ENCODE results near the gene EPSTI1.

The EPSTI1 gene

GRCh38 chr13:43006893-43007631, 15.0 kb upstream of the EPSTI1 start:
- TF ChIP-seq SNAI2 (CRISPR knock-in tag; IDR thresholded peaks at IDR 0.05) = no peak
- TF ChIP-seq ISL1 (CRISPR knock-in tag; IDR thresholded peaks at IDR 0.05) = peak; percentile 24; the same call in 1 of the 2 replicates
- peak; percentile 64 for ATAC-seq

DNA sequence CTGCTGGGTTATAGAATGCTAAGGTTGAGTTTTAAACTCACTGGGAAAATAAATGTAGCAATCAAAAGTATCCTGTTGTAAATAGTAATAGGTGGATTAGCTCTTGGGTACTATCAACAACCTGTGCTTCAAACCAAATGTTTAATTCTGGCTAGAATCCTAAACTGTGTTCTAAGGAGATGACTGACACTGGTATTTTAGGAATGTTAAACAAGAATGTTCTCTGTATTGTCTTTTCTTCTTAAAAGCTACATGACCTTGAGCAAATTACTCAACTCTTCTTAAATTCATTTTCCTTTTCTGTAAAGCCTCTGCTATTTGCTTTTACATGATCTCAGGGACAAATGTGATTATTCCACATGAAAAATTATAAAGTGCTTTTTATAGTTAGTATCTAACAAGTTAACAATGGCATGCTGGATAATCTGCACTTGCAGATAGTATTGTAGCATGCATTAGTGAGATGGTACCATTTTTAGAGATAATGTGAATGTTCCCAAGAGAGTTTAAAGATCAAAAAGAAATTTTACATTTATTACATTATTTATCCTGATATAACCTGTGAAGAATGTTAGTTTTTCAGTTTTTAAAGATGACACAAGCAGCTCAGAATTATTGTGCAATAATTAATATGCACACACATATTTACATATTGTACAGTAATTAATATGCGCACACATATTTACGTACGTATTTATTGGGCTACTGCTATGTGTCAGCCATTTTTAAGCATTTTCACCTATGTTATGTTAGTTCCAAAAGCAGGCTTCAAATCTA, 13.6 kb upstream of the EPSTI1 start:
- TF ChIP-seq ZFP30 (CRISPR knock-in tag; IDR thresholded peaks at IDR 0.05) (peak; percentile 70), CSDC2 (CRISPR knock-in tag; IDR thresholded peaks at IDR 0.05) (no peak), GLIS3 (CRISPR knock-in tag; IDR thresholded peaks at IDR 0.05) (no peak), ESRRG (CRISPR knock-in tag; IDR thresholded peaks at IDR 0.05) (no peak; the same call in 1 of the 2 replicates), RARB (CRISPR knock-in tag; IDR thresholded peaks at IDR 0.05) (no peak), ZFP3 (CRISPR knock-in tag; IDR thresholded peaks at IDR 0.05) (0 out of 2 replicates have a peak, but pooled peaks have one; percentile 56), ZNF565 (CRISPR knock-in tag; conservative IDR thresholded peaks at IDR 0.05; ENCODE audit: low read depth) (no peak), SNAI2 (CRISPR knock-in tag; IDR thresholded peaks at IDR 0.05) (no peak), TCF4 (CRISPR knock-in tag; IDR thresholded peaks at IDR 0.05; ENCODE audit: borderline replicate concordance) (no peak), ARNTL (CRISPR knock-in tag; IDR thresholded peaks at IDR 0.05; ENCODE audit: borderline replicate concordance, low read depth) (no peak), ZC3H10 (CRISPR knock-in tag; IDR thresholded peaks at IDR 0.05) (no peak), BACH2 (CRISPR knock-in tag; IDR thresholded peaks at IDR 0.05; ENCODE audit: borderline replicate concordance) (no peak), ISL1 (CRISPR knock-in tag; IDR thresholded peaks at IDR 0.05) (peak; percentile 98), TOX (CRISPR knock-in tag; IDR thresholded peaks at IDR 0.05; ENCODE audit: borderline replicate concordance) (no peak), ZNF8 (CRISPR knock-in tag; IDR thresholded peaks at IDR 0.05) (no peak), OSR1 (CRISPR knock-in tag; IDR thresholded peaks at IDR 0.05) (no peak), ZNF70 (CRISPR knock-in tag; IDR thresholded peaks at IDR 0.05) (no peak), PPARA (CRISPR knock-in tag; IDR thresholded peaks at IDR 0.05; ENCODE audit: borderline replicate concordance) (no peak)
- TF ChIP-seq, protein P1, sequence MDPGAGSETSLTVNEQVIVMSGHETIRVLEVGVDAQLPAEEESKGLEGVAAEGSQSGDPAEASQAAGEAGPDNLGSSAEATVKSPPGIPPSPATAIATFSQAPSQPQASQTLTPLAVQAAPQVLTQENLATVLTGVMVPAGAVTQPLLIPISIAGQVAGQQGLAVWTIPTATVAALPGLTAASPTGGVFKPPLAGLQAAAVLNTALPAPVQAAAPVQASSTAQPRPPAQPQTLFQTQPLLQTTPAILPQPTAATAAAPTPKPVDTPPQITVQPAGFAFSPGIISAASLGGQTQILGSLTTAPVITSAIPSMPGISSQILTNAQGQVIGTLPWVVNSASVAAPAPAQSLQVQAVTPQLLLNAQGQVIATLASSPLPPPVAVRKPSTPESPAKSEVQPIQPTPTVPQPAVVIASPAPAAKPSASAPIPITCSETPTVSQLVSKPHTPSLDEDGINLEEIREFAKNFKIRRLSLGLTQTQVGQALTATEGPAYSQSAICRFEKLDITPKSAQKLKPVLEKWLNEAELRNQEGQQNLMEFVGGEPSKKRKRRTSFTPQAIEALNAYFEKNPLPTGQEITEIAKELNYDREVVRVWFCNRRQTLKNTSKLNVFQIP (CRISPR knock-in tag; IDR thresholded peaks at IDR 0.05; ENCODE audit: borderline replicate concordance, low read depth) = no peak; the same call in 1 of the 2 replicates
- TF ChIP-seq, protein P2, sequence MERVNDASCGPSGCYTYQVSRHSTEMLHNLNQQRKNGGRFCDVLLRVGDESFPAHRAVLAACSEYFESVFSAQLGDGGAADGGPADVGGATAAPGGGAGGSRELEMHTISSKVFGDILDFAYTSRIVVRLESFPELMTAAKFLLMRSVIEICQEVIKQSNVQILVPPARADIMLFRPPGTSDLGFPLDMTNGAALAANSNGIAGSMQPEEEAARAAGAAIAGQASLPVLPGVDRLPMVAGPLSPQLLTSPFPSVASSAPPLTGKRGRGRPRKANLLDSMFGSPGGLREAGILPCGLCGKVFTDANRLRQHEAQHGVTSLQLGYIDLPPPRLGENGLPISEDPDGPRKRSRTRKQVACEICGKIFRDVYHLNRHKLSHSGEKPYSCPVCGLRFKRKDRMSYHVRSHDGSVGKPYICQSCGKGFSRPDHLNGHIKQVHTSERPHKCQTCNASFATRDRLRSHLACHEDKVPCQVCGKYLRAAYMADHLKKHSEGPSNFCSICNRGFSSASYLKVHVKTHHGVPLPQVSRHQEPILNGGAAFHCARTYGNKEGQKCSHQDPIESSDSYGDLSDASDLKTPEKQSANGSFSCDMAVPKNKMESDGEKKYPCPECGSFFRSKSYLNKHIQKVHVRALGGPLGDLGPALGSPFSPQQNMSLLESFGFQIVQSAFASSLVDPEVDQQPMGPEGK (CRISPR knock-in tag; IDR thresholded peaks at IDR 0.05; ENCODE audit: borderline replicate concordance) = no peak
- TF ChIP-seq, protein P3, sequence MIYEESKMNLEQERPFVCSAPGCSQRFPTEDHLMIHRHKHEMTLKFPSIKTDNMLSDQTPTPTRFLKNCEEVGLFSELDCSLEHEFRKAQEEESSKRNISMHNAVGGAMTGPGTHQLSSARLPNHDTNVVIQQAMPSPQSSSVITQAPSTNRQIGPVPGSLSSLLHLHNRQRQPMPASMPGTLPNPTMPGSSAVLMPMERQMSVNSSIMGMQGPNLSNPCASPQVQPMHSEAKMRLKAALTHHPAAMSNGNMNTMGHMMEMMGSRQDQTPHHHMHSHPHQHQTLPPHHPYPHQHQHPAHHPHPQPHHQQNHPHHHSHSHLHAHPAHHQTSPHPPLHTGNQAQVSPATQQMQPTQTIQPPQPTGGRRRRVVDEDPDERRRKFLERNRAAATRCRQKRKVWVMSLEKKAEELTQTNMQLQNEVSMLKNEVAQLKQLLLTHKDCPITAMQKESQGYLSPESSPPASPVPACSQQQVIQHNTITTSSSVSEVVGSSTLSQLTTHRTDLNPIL (CRISPR knock-in tag; IDR thresholded peaks at IDR 0.05; ENCODE audit: low read depth) = peak; percentile 19; the same call in 1 of the 2 replicates
- TF ChIP-seq, protein P4, sequence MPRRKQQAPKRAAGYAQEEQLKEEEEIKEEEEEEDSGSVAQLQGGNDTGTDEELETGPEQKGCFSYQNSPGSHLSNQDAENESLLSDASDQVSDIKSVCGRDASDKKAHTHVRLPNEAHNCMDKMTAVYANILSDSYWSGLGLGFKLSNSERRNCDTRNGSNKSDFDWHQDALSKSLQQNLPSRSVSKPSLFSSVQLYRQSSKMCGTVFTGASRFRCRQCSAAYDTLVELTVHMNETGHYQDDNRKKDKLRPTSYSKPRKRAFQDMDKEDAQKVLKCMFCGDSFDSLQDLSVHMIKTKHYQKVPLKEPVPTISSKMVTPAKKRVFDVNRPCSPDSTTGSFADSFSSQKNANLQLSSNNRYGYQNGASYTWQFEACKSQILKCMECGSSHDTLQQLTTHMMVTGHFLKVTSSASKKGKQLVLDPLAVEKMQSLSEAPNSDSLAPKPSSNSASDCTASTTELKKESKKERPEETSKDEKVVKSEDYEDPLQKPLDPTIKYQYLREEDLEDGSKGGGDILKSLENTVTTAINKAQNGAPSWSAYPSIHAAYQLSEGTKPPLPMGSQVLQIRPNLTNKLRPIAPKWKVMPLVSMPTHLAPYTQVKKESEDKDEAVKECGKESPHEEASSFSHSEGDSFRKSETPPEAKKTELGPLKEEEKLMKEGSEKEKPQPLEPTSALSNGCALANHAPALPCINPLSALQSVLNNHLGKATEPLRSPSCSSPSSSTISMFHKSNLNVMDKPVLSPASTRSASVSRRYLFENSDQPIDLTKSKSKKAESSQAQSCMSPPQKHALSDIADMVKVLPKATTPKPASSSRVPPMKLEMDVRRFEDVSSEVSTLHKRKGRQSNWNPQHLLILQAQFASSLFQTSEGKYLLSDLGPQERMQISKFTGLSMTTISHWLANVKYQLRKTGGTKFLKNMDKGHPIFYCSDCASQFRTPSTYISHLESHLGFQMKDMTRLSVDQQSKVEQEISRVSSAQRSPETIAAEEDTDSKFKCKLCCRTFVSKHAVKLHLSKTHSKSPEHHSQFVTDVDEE (CRISPR knock-in tag; IDR thresholded peaks at IDR 0.05) = no peak
- TF ChIP-seq, protein P5, sequence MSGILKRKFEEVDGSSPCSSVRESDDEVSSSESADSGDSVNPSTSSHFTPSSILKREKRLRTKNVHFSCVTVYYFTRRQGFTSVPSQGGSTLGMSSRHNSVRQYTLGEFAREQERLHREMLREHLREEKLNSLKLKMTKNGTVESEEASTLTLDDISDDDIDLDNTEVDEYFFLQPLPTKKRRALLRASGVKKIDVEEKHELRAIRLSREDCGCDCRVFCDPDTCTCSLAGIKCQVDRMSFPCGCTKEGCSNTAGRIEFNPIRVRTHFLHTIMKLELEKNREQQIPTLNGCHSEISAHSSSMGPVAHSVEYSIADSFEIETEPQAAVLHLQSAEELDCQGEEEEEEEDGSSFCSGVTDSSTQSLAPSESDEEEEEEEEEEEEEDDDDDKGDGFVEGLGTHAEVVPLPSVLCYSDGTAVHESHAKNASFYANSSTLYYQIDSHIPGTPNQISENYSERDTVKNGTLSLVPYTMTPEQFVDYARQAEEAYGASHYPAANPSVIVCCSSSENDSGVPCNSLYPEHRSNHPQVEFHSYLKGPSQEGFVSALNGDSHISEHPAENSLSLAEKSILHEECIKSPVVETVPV (CRISPR knock-in tag; IDR thresholded peaks at IDR 0.05) = no peak
- ATAC-seq = peak; percentile 77

Measured in SK-N-SH treated with all-trans-retinoic acid at 6 μM for 48 hours (cell line).